ENCODE measurements around the gene RARRES2.

DNA sequence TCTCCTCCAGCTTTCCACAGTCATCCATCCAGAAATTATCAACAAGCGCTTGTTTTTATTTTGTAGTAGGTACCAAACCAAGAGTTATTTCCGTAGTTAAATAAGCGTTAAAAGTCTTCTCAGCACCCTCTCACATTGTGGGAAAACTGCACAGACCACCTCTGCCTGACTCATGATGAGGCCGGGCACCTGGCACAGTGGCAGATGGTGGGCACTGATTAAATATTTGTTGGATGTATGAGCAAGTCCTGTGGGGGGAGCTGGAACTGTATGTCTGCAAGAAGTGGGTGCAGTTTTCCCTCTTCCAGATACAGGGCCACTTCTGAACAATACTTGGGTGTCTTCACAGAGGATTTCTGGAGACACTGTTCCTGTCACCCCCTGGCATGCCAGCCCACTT lies 21.9 kb upstream of the RARRES2 start:
- TF ChIP-seq ELF1 (CRISPR knock-in tag; IDR thresholded peaks at IDR 0.05) (no peak), JUN (CRISPR knock-in tag; IDR thresholded peaks at IDR 0.05) (no peak)

Measured in HepG2 (cell line).